HG02885 (cell line): ENCODE measurements around the gene LUZP1.
A peak's percentile ranks its signal among the peaks of the same experiment; 100 is the strongest.
"Not testable (repeated sequence)": the region's sequence is repeated elsewhere in the genome, so short reads cannot be mapped to it uniquely, and the experiment has no call there.

ENCODE experiments used
- ATAC-seq: cut with Tn5 transposase; IDR thresholded peaks from one replicate; pipeline ENCODE4 v1.9.1; 2021; ENCODE audit warnings: mild to moderate bottlenecking; ENCODE audit not compliant: unreplicated experiment, poor library complexity

LUZP1 gene

DNA sequence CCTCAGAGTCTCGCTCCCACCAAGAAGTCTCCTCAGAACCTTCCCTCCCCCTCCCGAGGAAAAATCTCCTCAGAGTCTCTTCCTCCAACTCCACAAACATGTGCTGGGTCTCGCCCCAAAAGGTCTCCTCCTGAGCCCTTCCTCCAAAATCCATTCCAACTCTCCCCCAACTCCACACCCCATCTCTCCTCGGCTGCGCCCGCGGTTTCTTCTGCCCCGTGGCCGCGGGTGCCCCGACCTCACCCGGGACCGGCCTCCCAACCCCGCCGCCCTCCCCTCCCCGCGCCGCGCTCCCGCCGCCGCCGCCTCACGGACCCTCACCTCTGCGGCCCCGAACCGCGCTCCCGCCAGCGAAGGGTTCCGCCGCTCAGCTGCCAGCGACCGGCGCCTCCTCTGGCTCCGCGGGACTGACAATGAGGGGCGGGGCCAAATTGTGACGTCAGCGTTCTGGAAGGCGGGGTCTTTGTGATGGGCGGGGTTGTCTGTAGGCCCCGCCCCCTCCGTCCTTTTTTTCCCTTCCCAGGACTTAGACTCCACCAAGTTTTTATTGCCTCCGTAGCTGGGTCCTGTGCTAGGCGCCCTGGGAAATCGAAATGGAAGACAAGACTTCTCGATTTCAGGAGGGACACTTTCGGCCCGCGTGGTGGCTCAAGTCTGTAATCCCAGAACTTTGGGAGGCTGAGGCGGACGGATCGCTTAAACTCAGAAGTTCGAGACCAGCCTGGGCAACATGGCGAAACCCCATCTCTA lies at the start of gene LUZP1:
TSS of gene LUZP1 (minus strand) at position 412 of the 750 bp plus-strand sequence.
- peak; percentile 73 for ATAC-seq

DNA sequence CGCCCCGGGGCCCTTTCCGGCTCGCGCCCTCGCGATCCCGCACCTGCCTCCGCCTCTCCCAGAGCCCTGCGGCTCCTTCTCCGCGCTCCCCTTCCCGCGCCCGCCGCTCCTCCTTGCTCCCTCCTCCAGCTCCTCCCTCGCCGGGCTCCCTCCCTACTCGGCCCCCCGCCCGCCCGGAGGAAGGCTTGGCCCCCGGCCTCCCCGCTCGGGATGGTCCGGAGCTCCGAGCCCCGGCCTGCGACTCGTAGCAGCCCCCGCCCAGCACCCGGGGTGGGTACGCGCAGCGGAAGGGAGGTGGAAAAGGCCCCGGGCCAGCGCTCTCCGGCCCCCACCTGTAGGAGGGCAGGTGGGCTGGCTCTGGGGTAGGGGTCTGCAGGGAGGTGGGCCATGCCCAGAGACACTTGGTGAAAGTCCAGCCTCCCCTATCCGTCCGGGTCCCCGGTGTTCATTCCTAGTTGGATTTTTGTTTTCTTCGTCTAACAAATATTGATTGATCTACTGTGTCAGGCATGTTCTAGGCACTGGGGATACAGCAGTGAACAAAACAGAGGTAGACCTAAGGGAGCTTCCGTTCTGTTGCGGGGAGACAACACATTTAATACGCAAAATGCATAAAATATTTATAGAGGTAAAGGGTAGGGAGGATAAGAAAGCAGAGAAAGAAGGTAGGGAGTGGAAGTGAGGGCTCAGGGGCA lies 48.9 kb upstream of the LUZP1 start, which contains the start of gene HTR1D:
TSS of gene HTR1D (minus strand) at position 82 of the 695 bp plus-strand sequence. CDS start 23,283 bp downstream, outside the sequence.
- no peak for ATAC-seq

DNA sequence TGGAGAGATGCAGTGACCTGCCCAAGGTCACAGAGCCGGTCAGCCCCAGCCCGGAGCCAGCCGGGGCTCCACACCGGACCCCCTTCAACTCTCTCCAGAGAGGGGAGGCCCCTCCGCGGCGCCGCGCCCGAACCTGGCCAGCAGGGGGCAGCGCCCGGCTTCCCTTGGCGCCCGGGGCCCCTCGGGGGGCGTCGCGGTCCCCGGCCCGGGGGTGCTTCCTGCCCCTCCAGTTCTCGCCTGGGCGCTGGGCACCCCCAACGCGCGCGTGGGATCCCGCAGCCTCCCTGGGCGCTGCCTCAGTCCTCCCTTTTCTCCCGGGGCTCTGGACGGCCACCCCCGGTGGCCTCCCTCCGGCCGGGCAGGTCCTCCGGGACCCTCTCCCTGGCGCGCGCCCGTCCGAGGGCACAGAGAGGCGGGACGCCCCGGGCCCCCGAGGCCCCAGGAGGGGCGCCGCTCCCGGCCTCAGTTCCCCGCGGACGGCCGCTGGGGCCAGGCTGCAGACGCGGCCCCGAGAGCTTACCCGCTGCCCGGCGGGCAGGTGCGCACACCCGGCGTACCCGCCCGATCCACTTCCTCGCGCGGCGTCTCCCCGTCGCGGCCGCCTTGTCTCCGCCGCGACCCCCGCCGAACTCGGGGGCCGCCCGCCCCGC lies 48.2 kb upstream of the LUZP1 start:
- no peak for ATAC-seq

DNA sequence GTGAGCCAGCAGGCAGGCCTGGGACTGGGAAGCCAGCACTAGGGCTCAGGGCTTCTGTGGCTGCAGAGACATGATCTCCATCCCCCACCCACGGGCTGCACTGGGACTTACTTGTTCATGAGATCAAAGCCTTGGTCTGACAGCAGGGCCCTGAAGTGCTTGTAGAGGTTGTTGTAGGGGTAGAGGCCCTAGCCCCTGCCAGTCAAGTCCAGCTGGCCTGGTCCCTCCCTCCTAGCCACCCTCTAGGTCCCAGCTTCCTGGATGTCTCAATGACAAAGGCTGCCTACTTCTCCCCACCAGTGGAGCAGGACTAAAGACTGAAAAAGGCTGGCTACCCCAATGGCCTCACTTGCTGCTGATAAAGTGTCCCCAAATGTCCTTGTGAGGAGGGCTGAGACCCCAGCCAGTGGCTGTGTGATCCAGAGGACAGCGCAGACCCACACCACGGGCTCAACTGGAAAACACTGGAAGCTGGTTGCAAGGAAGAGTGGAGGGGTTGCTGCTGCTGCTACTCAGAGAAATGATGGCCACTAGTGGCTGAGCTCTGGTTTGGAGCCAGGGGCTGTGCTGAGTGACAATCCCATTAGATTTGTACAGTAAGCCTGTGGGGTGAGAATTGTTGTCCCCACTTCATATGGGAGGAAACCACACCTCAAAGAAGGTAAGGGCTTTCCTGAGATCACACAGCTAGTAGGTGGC lies 47.2 kb upstream of the LUZP1 start:
- no peak for ATAC-seq

DNA sequence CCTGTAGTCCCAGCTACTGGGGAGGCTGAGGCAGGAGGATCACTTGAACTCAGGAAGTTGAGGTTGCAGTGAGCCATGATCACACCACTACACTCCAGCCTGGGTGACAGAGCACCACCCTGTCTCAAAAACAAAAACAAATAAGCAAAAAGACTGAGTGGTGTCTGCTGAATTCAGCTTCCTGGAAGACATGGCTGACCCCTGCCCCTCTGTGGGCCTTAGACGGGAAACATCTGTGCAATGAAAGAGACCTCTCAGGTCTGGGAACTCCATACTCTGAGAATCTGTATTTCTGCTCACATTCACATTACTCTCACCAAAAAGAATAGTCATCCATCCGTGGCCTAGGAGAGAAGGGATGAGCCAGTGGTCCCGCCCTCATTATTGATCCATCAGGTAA lies 46.6 kb upstream of the LUZP1 start:
- ATAC-seq: no peak

DNA sequence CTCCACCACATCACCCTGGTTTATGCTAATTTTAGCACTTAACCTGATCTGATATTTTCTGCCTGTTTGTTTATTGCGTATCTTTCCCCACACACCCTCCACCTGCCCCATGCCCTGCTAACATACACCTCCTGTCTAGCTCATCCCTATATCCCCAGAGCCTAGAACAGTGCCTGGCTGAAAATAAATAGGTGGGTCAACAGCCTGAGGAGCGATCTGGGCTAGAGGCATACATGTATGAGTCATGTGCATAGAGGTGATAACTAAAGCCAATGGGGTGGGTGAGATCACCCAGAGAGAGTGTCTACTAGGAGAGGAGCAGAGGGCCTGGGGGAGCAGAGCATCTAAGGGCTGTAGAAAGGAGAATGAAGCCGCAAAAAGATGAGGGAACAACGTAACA lies 46.0 kb upstream of the LUZP1 start:
- no peak for ATAC-seq

DNA sequence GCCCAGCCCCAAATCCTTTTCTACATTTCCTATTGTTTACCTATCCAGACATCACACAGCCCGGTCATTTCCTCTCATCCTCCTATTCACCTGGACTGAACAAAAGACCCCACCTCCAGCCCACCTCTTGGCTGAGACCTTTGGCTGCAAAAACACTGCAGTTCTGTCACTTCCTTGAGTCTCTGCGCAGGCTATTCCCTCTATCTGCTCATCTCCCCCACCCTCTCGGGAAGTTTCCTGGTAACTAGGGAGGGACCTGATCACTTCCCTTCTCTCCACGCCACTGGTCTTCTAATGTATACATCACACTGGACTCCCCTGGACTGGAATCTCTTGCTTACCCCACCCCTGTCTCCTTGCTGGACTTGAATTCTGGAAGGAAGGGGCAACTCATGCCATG lies 43.3 kb upstream of the LUZP1 start:
- no peak for ATAC-seq

DNA sequence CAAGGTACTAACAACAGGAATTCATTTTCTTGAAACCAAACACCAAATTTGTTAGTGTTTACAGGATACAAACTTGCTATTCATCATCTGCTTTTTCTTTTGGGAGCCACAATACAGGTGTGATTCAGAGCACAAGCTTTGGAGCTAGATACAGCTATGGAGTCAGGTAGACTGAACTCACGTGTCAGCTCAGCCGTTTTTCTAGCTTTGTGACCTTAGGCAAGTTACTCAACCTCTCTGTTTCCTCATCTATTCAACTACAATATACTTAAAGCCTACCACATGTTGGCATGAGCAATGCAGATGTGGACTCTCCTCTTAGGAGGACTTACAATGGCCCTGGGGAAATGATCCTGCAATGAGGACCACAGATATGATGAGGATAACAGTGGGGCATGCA lies 42.3 kb upstream of the LUZP1 start:
- no peak for ATAC-seq

DNA sequence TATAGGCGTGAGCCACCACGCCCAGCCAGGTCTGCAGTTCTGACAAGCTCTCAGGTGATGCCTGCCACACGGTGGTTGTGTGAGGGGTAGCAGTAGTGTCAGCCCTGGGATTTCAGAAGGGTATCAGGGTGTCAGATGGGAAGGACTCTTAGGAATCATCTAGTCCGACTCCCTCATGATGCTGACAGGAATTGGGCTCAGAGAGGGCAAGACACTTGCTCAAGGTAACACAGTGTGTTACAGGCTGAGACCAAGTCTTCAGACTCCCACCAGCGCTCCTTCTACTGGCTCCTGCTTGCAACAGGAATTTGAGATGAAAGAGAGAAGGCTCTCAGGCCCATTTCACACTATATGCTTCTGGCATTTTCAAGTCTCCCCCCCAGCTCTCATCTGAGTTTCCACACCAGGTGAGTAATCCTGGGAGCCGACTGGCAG lies 41.7 kb upstream of the LUZP1 start:
- no peak for ATAC-seq

DNA sequence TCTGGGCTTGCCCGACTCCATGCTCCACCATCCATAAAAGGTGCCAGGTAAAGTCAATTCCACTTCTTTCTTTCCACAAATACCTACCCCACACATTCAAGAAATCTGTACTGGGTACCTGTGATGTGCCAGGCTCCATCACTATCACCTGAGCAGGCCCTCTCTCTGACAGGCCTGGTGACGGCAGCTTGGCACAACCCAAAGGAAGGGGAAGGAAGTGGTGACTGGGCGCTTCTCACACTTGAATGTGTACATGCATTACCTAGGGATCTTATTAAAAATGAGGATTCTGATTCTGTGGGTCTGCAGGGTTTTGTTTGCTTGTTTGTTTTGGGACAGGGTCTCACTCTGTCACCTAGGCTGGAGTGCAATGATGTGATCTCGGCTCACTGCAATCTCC lies 41.1 kb upstream of the LUZP1 start:
- no peak for ATAC-seq

DNA sequence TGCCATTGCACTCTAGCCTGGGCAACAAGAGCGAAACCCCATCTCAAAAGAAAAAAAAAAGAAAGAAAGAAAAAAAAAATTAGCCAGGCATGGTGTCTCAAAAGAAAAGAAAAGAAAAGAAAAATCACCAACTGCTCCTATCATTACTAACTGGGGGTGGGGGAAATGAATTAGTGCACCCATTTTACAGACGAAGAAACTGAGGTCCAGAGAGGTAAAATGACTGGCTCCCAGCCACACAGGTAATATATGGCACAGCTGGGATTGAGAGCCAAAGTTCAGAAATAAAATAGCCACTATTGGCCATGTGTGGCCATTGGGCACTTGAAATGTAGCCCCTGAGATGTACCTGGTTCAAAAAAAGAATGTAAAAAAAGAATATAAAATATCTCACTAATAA lies 39.9 kb upstream of the LUZP1 start:
- no peak for ATAC-seq

DNA sequence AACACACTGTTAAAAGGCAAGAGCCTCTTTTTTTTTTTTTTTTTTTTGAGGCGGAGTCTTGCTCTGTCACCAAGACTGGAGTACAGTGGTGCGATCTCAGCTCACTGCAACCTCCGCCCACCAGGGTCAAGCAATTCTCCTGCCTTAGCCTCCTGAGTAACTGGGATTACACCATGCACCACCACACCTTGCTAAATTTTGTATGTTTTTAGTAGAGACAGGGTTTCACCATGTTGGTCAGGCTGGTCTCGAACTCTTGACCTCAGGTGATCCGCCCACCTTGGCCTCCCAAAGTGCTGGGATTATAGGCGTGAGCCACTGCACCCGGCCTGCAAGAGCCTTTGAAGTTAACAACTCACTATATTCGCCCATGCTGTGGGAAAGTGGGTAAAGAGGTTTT lies 39.1 kb upstream of the LUZP1 start:
- ATAC-seq: not testable (repeated sequence)

DNA sequence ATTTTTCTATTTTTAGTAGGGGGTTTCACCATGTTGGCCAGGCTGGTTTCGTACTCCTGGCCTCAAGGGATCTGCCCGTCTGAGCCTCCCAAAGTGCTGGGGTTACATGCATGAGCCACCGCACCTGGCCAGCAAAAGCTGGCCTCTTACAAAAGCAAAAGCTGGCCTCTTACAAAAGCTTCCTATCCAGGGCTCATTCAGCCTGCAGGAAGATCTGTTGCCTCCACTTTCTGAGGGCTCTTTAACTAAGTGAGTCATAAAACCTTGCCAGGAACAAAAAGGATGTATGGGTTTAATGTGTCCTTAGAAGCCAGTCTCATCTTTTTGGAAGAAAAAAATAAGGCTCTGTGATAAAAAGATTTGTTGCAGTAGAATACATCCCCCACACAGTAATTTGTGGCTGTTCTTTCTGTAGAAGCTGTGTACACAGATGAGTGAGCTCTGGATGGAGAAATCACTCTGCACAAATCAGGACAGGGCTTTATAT lies 33.6 kb upstream of the LUZP1 start:
- ATAC-seq: no peak

DNA sequence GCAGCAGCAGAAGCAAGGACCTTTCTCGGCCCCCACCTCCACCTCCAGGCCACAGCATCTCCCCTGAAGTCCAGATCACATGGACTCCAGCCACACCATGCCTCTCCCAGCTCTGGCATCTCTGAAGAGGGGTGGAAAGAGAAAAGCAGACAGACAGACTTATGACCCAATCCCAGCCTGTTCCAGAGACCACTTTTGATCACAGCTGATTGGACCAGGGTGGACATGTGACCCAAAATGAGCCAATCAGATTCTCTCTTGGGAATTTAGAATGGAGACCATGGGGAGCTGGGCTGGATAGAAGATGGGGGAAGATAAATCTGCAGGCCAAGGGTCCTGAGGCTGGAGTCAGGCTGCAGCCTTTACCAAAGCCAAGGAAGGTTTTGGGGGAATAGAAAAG lies 32.2 kb upstream of the LUZP1 start:
- ATAC-seq: no peak

DNA sequence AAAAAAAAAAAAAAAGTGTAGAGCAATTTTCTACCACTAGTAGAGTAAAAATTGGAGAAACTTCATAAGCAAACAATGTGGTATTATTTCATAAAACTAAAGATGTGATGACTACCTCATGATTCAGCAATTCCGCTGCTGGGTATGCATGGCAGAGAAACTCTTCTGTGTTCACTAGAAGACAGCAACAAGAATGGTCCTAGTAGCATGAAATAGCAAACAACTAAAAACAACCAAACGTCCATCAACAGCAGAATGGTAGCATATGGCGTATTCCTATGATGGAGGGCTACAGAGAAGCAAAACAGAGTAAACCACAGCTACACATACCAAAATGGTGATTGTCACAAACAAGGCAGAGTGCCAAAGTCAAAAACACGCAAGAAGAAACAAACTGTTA lies 29.7 kb upstream of the LUZP1 start:
- ATAC-seq: no peak

DNA sequence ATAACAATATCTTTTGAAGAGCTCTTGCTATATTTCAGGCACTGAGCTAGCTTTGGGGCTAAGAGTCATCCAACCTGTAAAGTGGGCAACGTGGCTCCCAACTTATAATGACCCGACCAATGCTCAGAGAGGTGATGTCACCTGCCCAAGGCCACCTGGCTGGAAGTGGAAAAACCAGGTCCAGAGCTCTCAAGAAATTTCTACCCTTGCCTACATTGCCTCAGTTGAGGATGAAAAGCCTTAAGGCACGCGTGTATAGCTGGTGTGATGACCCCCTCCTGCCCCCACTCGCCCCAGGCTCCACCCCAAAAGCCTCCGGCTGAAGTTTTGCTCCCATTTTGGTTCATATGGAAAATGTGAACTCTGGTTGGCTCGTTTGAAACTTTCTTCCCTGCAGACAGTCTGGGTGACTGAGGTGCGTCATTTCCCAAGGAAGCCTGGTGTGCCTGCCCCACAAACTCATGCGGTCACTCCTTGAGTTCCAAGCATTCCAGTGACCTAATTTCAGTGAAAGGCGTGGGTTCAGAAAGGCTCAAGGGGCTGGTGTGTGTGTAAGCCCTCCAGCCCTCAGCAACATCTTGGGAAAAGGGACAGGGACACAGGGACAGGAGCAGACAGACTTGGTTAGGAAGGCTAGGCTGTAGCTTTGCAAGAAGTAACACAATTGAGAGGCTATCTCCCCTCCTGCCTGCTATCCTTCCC lies 28.1 kb upstream of the LUZP1 start:
- no peak for ATAC-seq

DNA sequence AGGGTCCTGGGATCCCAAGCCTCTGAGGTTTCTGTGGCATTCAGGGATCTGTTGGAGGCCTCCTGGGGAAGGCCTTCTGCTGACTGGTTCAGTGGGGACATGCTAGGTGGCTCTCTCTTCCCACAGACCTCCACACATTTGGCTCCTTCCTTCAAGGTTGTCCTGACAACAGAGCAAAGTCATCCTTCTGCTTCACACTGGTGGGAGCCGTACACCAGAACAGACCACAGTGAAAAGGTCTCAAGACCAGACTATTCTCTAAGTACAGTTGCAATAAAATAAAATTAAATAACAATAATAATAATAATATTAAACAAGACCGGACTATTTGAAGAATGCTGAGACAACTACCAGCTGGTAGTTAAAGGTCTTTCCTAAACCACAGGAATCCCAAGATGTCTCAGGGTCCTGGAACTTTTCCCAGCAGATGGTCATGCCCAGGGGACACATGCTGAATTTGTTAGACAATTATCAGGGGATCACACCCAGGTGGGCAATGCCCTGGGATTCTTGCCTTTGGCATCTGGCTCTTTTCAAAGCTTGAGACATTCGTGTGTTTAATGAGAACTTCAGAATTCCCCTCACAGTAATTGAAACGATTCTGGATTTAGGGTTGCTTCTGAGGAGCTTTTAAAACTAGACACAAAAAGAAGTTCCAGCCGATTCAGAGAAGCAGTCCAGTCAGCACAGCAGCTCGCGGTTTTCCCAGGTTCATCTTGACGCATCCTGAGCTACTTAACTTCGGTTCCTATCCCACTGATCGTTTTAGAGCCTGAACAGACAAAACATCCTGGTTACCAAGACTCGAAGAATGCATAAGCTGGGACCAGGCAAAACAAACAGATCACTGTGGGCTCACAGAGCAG lies 25.7 kb upstream of the LUZP1 start:
- no peak for ATAC-seq

DNA sequence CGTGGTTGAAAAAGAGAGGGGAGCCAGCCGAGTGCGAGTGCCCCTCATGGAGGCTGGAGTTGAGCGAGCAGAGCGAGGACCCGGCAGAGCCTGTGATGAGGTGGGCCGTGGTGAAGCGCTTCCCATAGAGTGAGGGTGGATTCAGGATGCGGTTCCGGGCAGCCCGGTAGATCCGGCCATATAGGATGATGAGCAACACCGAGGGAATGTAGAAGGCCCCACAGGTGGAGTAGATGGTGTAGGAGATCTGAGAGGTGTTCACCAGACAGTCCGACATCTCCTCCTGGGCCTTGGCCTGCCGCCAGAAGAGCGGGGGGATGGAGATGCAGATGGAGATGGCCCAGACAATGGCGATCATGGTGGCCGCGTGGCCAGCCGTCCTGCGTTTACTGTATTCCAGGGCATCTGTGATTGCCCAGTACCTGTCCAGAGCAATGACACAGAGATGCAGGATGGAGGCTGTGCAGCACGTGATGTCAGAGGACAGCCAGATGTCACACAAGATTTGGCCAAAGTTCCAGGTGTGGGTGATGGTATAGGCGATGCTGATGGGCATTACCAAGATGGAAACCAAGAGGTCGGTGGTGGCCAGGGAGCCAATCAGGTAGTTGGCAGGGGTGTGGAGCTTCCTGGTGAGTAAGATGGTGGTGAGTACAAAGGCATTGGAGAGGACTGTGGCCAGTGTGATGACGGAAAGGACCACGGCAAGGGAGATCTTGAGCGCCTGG lies 24.9 kb upstream of the LUZP1 start:
- ATAC-seq: no peak
